Measurements from ENCODE around the gene GSTM2.

Gene GSTM2

GRCh38 chr1:109721971-109722370 is 54.1 kb downstream of the GSTM2 start:
- no peak for DNase-seq (ENCODE audit: low read depth, low spot score)
- in situ Hi-C loops (cut with HindIII; ENCODE audit: low sequenced_read_pairs) = no loop called here
- no peak for TF ChIP-seq CTCF (IDR thresholded peaks at IDR 0.05; ENCODE audit: low read depth, low read length)
- no peak overlapping the region for H3K4me3 ChIP-seq (ENCODE audit: low read depth, low read length)

DNA sequence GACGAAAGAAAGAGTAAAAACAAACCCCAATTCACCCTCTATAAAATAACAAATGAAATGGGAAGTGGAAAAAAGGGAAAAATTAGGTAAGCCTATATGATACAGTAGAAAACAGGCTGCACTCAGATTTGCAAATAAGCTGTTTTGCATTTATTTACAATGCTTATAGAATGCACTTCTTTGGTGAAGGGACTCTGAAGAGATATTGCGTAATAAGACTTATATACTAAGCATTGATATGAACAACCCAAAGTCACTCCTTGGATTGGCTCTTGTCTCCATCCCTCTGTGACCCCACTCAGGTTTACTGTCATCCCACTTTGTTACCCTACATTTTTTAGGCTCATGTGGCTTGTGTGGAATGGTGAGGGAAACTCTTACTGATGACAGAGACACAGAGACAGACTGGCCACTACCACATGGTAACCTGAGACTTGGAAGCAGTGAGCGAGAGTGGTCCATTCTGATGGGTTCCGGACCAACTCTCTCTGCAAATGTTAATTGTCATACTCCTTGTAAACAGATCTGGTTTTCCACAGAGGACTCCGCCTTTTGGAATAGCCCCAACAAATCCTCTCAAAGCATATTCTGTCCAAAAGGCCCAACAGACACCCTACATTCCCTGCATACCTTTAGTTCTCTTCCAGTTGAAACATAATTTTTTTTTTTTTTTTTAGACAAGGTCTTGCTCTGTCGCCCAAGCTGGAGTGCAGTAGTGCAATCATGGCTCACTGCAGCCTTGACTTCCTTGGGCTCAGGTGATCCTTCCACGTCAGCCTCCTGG is 55.2 kb downstream of the GSTM2 start:
- no peak overlapping the region for H3K4me3 ChIP-seq (ENCODE audit: low read depth, low read length)
- DNase-seq (ENCODE audit: low read depth, low spot score) = no peak
- in situ Hi-C loops (cut with HindIII; ENCODE audit: low sequenced_read_pairs) = no loop called here
- no peak for TF ChIP-seq CTCF (IDR thresholded peaks at IDR 0.05; ENCODE audit: low read depth, low read length)
